Measurements from ENCODE around the gene CCR5AS.
"Not testable (repeated sequence)": the region's sequence is repeated elsewhere in the genome, so short reads cannot be mapped to it uniquely, and the experiment has no call there.

The CCR5AS gene

GRCh38 chr3:46353090-46353489 is 53.8 kb downstream of the CCR5AS start:
- no peak for DNase-seq

DNA sequence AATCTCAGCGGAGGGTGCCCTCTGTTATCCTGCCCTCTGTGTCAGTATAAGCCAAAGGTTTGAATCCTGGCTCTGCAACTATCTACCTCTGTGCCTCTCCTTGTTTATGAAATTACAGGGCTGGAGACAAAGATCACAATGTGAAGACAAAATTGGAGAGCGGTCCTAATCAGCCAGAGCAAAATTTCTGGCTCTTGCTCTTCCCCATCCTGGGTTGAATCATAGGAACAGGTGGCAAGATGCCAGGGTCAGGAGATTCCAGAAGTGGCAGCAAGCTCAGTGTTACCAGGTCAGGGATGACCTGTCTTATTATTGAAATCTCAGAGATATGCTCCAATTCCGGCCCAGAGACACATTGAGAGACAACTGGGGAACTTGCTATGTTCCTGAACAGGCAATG is 55.2 kb downstream of the CCR5AS start:
- no peak for DNase-seq

GRCh38 chr3:46350262-46350565 is 56.7 kb downstream of the CCR5AS start:
- DNase-seq = no peak

DNA sequence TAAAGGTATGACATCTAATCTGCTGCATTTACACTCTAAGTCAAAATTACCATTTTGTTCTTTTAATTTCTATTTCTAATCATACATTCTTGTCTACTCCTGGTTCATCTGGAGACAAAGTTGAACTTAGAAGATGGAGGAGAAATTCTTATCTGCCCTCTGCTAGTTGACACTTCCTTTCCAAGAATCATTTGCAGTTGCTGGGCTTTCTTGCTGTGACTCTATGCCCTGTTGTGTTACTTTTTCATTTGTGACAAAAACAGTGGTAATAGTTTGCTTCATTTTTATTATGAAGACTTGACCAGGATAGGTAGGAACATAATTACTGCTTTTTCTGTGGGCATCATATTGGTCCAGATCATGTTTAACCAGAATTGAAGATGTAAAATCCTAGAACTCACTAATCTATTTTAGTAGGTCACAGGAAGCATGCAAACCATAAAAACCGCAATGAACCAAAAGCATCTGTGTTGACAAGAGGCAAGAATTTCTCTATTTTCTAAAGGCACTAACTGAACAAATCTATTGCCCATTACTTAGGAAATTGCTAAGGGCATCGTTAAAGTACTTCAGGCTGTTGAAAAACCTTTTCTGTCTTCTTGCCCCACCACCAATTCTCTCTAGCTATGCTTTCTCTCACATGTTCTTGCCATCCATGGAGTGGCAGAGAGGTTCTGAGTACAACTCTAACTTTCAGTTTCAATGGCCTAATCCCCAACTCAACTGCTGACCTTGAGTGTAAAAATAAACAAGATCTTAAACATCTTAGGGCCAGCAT is 57.2 kb downstream of the CCR5AS start:
- DNase-seq = no peak

DNA sequence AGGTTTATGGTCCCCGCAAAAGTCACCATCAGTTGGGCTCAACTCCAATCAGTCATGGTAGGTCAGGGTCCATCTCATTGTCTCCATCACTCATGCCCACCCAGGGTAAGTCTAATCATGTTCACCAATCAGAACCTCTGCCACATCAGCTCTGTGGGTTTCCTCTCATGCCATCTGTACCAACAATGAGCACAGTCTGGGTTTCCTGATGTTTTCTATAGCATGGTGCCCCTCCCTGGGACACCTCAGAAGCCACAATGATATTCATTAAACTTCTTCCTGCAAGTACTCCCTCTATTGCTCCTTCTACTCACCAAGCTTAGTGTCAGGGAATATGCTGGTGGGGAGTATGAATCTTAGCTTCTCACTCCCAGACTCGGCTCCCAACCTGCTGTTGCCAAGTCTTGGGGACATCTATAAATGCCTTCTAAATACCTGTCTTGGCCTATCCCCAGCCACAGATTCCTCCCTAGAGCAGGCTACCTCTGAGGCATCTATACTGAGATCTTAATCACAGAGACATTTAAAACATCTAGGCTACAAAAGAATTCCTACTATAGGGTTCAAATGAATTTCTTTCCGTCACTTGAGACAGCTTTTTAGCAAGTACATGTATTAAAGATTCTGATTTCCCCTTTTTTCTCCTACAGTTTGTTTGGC is 57.9 kb downstream of the CCR5AS start:
- DNase-seq = no peak

GRCh38 chr3:46344476-46344875 is 62.4 kb downstream of the CCR5AS start:
- DNase-seq = no peak

DNA sequence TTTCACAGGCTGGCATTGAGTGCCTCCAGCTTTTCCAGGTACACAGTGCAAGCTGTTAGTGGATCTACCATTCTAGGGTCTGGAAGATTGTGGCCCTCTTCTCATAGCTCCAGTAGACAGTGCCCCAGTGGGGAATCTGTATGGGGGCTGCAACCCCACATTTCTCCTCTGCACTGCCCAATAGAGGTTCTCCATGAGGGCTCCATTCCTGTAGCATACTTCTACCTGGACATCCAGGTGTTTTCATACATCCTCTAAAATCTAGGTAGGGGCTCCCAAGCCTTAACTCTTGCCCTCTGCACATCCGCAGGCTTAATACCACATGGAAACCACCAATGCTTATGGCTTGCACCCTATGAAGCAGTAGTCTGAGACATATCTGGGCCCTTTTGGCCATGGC is 68.0 kb downstream of the CCR5AS start:
- no peak for DNase-seq

DNA sequence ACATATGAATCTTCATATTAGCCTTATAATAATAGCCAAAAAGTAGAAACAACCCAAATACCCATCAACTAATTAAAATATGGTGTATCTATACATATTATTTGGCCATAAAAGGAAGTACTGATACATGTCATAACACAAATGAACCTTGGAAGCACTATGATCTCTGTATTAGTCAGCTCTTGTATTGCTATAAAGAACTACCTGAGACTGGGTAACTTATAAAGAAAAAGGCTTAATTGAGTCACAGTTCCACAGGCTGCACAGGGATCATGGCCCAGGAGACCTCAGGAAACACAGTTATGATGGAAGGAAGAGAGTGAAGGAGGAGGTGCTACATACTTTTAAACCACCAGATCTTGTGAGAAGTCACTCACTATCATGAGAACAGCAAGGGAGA is 69.0 kb downstream of the CCR5AS start:
- DNase-seq = no peak

DNA sequence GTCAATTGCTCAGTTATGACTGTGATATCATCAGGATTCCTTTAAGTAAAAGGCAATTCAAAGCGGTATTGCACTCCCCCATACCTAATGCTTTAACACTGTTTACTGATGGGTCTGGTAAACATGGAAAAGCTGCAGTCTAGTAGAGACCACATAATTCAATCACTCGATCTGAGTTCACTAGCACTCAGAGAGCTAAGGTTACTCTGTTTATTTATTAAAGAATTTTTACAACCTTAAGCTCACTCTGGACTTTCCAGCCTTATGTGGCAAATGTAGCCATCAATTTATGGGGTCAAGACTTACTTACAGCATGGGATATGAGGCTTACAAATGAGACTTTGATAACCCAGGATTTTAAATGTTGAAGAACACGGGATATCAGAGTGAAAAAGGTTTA is 71.3 kb downstream of the CCR5AS start:
- no peak for DNase-seq

GRCh38 chr3:46334741-46335478 is 72.0 kb downstream of the CCR5AS start:
- no peak for DNase-seq

DNA sequence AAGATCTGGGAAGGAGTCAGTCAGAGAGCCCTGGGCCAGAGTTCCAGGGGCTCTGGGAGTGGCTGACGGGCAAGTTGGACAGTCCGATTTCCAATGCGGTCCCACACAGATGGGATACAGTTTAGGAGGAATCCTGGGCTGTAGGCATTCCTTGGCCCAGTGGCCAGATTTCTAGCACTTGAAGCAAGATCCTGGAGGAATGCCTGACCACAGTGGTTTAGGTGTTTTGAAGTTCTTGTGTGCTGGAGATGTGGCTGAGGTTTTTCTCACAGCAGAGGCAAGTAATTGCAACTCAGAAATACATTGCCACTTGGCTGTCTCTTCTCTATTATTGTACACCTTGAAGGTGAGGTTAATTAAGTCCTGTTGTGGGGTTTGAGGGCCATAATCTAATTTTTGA is 76.2 kb downstream of the CCR5AS start:
- DNase-seq = not testable (repeated sequence)

- no peak for DNase-seq
Measured at GRCh38 chr3:46325645-46326300, 81.1 kb downstream of the CCR5AS start.

DNA sequence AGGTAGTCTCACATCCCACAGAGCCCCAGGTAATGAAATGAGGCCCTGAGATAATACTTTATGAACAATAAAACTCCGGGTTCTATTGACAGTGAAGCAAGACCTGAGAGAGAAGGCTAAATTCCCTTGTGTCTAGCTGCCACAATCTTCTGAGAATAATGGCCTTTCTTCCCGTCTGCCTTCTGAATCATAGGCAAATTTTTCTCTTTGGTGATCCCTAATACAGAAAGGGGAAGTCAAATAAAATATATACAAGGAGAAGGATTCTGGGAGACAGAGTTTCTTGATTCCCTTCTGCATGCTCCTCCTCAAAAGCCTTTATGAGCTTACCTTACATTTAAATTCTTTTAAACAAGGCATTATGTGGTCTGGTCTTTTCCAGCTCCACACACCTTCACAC is 82.8 kb downstream of the CCR5AS start:
- no peak for DNase-seq

GRCh38 chr3:46321461-46322104 is 85.3 kb downstream of the CCR5AS start:
- no peak for DNase-seq

GRCh38 chr3:46318207-46318927 is 88.5 kb downstream of the CCR5AS start:
- DNase-seq = no peak

GRCh38 chr3:46316206-46316605 is 90.7 kb downstream of the CCR5AS start:
- no peak for DNase-seq

GRCh38 chr3:46314517-46314916 is 92.3 kb downstream of the CCR5AS start:
- DNase-seq = no peak

All from NCI-H1048 (cell line).